ENCODE data around the gene SH3BP2.

Gene SH3BP2

DNA sequence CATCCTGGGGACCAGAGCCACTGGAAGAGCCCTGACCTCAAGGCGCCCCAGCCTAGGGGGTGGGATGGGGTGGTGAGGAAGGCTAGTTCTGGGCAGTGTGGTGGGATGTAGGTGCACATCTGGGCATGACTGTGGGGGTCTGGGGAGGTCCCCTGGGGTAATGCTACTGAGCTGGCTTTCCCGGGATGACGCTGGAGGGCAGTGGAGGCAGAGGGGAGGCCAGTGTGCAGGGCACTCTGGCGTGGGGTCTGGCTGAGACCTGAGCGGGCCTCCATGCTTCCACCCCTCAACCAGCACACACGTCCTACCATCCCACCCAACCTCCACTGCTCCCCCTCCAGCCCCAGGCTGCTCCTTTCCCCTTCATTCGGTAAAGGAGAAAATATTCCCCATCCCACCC, 4.8 kb upstream of the SH3BP2 start:
- no peak overlapping the region for H3K4me3 ChIP-seq (replicated peaks; ENCODE audit: low read depth, low read length)
- TF ChIP-seq, protein P1, sequence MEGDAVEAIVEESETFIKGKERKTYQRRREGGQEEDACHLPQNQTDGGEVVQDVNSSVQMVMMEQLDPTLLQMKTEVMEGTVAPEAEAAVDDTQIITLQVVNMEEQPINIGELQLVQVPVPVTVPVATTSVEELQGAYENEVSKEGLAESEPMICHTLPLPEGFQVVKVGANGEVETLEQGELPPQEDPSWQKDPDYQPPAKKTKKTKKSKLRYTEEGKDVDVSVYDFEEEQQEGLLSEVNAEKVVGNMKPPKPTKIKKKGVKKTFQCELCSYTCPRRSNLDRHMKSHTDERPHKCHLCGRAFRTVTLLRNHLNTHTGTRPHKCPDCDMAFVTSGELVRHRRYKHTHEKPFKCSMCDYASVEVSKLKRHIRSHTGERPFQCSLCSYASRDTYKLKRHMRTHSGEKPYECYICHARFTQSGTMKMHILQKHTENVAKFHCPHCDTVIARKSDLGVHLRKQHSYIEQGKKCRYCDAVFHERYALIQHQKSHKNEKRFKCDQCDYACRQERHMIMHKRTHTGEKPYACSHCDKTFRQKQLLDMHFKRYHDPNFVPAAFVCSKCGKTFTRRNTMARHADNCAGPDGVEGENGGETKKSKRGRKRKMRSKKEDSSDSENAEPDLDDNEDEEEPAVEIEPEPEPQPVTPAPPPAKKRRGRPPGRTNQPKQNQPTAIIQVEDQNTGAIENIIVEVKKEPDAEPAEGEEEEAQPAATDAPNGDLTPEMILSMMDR (IDR thresholded peaks at IDR 0.05; ENCODE audit: low read depth, low read length, missing control alignments) = no peak
- no peak for DNase-seq (ENCODE audit: extremely low read depth, low read depth)

DNA sequence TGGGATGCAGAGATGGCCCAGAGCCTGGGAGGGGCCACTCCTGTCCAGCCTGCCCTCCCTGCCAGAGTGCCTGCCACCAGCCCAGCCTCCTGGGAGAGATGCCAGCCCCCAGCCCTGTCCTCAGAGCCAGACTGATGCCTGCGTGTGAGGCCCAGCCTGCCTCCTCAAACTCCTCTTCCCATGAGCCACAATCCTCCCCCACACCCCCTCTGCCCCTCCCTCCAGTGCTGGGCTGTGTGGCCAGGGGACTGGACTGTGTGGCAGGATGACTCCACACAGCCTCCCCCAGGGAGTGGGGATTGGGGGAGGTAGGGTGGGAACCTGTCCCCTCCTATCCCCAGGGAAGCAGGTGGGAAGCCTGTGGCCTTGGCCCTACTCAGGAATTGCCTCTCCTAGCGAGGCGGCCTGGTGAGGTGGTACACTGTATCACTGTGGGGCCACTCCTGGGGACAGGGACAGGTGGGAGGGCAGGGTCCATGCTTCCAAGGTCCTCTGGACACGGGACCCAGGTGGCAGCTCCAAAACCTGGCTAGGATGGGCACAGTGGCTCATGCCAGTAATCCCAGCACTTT, 4.3 kb upstream of the SH3BP2 start:
- DNase-seq (ENCODE audit: extremely low read depth, low read depth) = no peak
- TF ChIP-seq, protein P1 (IDR thresholded peaks at IDR 0.05; ENCODE audit: low read depth, low read length, missing control alignments) = no peak
- no peak overlapping the region for H3K4me3 ChIP-seq (replicated peaks; ENCODE audit: low read depth, low read length)

DNA sequence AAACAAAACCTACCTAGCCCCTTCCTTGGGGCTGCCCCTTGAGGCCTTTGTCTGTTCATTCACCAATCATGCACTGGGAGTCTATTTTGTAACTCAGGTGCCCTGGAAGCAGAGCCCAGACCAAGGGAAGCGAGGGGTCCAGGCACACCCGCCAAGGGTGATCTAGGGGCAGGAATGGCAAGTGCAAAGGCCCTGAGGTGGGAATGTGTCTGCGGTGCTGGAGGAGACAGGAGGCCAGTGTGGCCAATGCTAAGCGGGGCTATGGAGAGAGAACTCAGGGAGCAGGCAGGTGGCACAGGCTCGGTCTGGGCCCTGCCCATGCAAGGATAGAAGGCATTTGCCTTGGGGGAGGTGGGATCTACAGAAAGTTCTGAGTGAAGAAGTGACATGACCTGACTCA, 3.5 kb upstream of the SH3BP2 start:
- DNase-seq (ENCODE audit: extremely low read depth, low read depth) = no peak
- TF ChIP-seq, protein P1 (IDR thresholded peaks at IDR 0.05; ENCODE audit: low read depth, low read length, missing control alignments) = no peak
- no peak overlapping the region for H3K4me3 ChIP-seq (replicated peaks; ENCODE audit: low read depth, low read length)

DNA sequence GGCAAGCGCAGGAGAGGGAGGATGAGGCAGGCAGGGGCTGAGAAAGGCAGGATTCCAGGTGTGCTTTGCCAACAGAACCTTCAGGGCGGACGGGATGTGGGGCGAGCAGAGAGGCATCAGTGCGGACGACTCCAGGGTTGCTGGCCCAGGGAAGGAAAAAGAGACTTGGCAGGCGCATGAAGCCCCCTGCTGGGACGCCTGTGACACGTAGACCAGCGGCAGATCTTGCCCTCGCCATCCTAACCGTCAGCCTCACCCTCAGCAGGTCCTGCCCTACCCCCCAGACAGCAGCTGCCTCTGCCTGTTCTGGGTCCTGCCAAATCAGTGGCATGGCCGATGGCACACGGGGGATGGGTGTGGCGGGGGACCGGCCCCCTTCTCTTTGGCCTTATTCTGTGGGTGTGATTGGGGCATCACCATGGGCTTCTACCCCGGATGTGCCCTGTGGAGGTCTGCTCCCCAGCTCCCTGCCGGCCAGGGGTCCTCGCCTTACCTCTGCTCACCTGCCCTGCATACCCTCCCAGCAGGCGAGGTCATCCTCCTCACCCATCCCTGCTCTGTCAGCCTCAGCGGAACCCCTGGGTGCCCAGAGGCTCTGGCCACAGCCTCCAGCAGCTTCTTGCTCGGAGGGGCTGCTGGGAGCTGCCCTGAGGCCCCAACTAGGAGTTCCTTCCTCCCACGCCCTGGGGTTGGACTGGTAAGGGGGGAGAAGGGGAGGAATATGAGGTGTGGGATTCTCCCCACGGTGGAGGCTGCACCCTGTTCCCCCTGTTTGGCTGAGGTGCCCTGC, 2.9 kb upstream of the SH3BP2 start:
- TF ChIP-seq, protein P1 (IDR thresholded peaks at IDR 0.05; ENCODE audit: low read depth, low read length, missing control alignments) = no peak
- H3K4me3 ChIP-seq (replicated peaks; ENCODE audit: low read depth, low read length) = no peak overlapping the region
- DNase-seq (ENCODE audit: extremely low read depth, low read depth) = no peak

DNA sequence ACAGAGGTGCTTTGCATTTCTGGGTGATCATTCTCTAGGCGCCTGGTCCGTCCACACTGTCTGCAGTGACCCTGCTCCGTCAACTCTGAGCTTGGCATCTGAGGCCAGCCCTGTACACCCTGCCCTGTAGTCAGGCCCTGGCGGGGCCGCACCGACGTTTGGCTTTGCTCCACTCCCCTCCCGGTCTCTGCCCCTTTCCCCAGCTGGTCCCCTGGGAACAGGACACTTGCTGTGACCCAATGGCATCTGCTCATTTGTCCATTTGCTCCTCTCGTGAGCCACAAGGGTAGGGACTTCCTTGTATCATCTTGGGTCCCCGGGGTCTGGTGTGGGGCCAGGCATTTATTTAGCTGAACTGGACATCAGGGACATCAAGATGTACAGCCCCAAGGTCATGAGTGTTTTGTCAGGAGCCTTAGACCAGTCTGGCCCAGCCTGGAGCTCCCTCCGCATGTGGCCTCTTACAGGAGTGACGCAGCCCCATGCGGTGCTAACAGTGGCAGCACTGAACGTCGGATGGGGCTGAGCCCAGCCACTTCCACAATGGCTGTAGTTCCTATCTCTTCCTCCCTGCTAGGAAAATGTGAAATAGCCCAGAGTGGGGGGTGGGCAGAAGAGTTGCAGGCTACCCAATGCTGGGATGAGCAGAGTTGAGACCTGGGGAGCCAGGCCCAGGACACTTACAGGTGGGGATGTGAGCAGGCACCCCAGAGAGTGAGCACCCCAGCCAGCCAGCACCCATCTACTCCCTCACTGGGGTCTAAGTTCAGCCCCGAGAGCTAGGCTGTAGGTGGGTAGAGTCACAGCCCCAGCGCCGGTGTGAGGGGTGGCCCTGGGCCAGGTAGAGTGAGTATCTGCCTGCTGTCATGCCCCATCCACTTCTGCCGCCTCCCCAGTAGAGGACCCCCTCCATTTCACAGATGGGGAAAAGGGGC, 2.0 kb upstream of the SH3BP2 start:
- DNase-seq (ENCODE audit: extremely low read depth, low read depth) = no peak
- TF ChIP-seq, protein P1 (IDR thresholded peaks at IDR 0.05; ENCODE audit: low read depth, low read length, missing control alignments) = no peak
- no peak overlapping the region for H3K4me3 ChIP-seq (replicated peaks; ENCODE audit: low read depth, low read length)

DNA sequence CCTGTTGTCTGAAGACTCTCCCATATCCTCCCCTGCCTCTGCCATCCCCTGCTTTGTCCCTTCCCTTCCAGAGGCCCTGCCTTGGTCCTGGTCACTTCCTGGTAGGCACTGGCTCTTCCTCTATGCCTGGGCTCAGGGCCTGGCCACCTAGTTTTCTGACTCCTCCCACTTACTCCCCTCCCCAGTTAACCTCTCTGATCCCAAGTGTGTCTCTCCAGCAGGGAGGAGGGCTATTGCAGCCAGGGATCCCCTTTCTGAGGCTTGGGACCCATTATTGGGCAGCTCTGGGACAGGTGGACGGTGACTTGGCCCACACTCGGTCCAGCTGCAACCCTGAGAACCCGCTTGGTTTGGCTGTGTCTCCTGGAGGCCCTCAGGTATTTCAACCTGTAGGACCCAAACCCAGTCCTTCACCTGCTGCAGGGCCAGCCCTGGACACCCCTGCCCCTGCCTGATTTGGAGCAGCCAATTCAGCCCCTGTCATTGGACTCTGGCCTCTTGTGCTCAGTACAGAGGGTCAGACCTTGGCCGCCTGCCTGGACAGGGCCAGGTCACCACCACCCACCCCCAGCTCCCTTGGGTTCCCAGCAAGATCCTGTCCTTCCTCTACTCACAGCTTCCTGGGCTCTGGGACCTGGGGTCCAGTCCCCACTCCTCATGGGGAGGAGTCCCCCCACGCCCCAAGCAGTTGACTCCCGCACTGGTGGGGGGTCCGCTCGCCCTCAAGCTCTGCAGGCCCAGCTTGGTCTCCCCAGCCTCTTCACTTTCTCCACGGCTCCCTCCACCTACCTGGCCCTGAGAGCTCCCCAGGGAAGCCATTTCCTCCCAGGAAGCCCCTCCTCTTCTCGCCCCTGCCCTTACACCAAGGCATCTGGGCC, 1.1 kb upstream of the SH3BP2 start:
- no peak for DNase-seq (ENCODE audit: extremely low read depth, low read depth)
- TF ChIP-seq, protein P1 (IDR thresholded peaks at IDR 0.05; ENCODE audit: low read depth, low read length, missing control alignments) = no peak
- H3K4me3 ChIP-seq (replicated peaks; ENCODE audit: low read depth, low read length) = no peak overlapping the region

All from HFF-Myc (cell line).